NCI-H446 treated with DMSO at 0.1 percent for 48 hours (cell line): Measurements from ENCODE around the gene STK40.

Experiments
- DNase-seq: peaks from one replicate; lab custom pipeline; 2025; lab: John Stamatoyannopoulos, UW

STK40 gene, protein sequence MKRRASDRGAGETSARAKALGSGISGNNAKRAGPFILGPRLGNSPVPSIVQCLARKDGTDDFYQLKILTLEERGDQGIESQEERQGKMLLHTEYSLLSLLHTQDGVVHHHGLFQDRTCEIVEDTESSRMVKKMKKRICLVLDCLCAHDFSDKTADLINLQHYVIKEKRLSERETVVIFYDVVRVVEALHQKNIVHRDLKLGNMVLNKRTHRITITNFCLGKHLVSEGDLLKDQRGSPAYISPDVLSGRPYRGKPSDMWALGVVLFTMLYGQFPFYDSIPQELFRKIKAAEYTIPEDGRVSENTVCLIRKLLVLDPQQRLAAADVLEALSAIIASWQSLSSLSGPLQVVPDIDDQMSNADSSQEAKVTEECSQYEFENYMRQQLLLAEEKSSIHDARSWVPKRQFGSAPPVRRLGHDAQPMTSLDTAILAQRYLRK

DNA sequence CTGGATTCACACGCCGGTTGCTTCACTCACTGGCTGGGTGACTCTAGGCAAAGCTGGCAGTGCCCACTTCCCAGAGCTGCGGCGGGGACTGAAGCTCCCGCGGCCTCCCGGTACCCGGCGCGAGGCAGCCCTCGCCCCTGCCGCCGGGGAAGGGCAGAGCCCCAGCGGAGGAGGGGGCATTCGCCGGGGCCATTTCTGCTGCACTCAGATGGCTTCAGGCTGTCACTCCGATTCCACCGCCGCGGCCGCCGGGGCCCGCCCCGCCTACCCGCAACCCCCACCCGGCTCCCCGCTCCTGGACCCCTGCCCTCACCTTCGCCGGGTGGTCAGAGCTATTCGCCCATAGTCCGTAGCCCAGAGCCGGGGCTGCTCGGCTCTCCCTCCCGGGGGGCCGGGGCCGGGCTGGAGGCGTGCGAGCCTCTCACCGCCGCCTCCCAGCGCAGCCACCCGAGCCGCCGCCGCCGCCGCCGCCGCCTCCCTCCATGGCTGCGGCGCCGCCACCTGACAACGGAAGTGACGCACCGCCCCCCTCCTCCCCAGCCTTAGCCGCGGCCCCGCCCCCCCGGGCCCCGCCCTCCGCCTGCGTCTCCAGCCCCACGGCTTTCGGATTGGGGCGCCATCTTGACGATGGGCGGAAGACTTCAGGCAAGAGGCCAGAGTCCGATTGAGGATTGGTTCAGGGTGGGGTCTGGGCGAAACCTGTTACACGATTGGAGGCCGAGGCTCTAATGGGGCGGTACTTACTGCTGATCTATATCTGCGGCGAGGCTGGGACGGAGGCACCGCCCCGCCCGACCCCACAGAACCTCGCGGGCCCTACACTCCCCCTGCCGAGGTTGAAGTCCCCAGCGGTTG lies at the start of gene STK40:
STK40 (minus strand) TSS at position 515 of the 855 bp plus-strand sequence. CDS start 24,592 bp downstream, outside the sequence.
- peak; percentile 99 for DNase-seq

DNA sequence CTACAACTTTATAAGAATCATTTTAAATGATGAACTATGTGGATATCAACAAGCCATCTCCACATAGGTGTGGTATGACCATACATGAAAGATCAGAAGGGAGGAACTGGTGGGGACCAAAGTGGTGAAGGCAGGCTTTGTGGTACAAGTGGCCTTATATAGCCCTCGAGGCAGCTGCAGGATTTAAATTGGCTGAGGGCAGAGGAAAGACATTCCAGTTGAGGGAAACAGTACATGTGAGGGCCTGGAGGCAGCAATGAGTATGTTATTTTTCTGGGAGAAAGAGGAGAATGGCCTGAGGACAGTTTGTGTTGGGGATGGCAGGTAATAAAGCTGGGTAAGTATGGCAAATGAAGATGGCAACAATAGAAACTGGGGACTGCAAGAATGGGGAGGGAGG lies 47.4 kb upstream of the STK40 start:
- DNase-seq, result no peak

DNA sequence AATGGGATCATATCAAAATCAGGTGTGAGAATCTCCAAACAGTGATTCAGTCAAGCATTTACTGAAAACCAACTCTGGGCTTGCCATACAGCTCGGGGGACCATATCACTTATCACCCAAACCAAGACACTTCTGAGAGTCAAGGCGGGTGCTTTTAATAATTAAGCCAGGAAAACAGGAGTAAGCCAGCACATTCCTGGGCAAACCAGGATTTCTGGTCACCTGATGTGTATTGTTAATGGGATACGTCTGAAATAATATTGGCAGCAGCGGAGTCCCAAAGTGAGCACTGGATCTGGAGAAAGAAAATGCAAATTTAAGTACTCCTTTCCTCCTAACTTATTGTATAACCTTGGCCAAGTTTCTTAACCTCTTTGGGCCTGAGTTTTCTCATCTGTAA lies 46.9 kb upstream of the STK40 start:
- no peak for DNase-seq

DNA sequence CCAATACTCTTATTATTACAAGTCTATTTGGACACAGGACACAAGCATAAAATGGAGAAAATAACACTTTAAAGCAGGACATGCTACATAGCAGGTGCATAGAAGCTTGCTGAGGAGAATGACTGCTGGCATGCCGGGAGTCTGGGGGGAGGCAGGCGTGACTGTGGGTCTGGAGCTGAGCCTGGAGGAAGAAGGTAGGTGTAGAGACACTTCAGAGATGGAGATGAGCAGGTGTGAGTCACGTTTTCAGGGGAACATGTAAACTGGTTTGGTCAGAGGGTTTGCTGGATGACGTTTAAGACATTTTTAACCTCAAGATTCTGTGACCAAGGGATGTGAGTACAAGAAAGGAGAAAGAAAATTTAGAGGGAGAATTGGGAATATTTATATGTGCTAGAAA lies 40.1 kb upstream of the STK40 start:
- no peak for DNase-seq

DNA sequence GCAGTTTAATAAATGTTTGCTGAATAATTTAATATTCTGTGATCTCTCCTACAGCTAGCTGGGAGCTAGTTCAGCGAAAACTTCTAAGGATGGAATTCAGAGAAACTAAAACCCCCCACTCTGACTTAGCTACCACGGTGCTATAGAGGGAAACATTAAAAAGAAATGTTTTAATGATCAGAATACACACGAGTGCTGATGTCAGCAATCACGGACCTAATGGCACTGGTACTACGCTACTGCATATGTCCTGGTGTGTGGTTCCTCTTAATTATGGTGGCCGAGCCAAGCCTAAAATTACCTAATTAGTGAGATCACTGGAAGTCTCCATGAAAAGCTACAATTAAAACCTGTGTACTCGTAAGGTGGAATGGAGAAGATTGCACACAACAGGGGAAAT lies 35.9 kb upstream of the STK40 start:
- no peak for DNase-seq

DNA sequence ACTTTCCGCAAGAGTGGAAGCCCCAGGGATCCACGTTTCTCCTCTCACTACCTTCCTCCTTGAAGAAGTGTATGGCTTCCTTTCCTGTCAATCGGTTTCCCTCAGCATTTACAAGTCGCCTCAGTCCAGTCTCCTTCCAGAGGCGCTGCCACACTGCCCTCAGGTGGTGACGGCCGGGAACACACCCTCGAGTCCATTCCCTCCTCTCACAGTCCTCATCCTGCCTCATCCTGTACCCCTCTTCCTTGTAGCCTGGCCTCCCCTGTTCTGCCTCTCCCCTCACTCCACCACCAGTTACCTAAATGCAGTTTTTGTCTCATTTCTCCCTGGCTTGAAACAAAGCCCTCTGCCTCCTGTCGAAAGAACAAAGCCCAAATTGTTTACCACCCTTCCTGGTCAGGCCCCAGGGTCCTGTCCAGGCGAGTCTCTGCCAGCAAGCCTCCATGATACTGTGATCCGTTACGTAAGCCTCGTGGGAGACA lies 35.2 kb upstream of the STK40 start:
- peak; percentile 63 for DNase-seq

DNA sequence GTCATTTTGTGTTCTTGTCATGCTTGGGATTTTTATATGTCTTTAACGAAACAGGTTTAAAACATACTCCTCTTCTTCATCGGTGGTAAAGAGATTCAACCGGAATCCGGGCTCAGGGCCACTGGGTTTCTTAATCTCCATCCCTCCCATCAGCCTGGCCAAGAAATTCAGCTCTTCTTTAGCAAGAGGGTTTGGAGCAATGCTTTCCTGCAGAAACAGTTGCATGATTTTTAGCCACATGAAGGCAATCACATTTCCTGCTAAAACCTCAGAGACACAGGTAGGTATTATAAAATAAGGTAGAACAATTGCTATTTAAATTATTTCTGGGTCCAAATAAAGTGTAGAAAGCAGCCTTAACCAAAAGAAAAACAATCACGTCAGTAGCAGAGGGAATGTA lies 34.7 kb upstream of the STK40 start:
- DNase-seq, result no peak

DNA sequence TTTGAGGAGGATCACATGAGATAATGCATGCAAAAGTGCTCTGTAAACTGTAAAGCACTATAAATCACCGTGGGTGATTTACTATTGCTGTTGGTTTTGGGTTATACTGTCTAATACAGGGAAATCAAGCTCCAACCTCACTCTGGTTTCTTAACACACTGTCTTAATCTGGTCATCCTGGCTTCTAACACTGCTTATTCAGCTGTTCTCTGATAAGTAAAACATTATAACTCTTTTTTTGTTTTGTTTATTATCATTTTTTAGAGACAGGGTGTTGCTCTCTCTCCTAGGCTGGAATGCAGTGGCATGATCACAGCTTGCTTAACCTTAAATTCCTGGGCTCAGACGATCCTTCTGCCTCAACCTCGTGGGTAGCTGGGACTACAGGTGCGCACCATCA lies 33.8 kb upstream of the STK40 start:
- no peak for DNase-seq

DNA sequence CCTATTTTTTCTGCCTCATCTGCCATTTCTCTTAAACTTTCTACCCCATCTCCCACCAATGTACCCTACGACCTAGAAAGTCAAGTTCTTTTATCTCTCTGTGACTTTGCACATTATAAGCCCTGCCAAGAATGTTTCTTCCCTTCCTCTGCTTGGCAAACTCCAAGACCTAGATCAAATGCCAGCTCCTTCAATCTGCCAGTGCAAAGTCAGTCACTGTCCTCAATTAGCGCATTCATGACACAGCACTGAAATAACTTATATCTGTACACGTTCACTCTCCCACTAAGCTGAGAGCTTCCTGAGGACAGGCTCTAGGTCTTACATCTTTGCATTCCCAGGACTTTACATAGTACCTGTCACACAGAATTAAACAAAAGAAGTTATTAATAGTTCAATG lies 33.4 kb upstream of the STK40 start:
- peak; percentile 18 for DNase-seq

DNA sequence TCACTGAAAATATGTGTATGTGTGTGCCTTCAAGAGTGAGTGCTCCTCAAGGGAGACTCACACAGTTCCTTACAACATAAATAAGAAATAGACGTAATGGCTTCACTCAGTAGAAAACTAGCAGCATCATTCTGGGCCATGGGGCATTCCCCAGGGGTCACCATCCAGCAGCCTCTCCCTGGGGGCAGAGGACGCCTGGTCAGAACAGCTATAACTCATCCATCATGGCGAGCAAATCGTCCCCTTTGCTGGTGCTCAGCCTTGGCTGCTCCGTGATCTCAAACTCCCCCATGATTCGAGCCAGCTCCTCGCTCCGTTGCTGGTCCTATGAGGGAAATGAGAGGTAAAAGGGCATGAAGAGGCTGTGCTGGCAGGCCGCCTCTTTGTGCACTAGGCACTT lies 32.2 kb upstream of the STK40 start:
- DNase-seq, result no peak

DNA sequence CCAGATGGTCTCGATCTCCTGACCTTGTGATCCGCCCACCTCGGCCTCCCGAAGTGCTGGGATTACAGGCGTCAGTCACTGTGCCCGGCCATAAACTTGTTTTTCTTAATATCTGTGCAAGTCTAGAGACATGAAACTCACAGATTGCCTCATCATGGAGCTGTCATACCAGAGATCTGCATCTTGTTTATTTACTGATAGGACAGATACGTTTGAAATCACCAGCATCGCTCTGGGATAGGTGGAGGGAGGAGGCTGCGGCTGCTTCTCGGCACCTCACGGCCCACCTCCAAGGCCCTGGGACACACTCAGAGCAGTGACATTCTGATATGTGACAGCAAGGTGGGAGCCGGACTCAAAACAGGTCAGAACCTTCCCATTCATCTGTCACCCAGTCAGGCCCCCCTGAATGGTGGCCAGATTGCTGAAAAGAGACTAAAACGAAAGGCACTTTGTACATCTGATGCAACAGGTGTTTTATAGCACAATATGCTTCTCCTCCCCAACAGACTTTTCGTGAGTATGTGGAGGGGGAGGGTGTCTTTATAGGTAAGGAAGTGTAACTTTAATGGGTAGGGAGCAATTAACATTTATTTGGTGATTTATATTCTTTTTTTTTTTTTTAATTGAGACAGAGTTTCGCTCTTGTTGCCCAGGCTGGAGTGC lies 30.1 kb upstream of the STK40 start:
- DNase-seq, result no peak

DNA sequence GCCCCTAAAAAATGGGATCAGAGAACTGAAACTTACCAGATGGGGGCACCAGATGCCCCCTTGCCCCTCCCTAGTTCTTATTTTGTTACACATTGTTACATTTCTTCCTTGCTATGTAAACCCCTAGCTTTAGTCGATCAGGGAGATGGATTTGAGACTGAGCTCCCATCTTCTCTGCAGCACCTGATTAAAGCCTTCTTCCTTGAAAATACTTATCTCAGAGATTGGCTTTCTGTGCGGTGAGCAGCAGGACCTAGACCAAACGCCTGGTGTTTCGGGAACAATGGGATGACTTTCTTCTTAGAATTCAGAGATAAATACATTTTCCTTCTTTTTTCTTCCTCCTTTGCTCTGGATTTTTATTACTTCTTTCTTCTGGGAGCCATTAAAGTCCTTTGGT lies 28.7 kb upstream of the STK40 start:
- no peak for DNase-seq

DNA sequence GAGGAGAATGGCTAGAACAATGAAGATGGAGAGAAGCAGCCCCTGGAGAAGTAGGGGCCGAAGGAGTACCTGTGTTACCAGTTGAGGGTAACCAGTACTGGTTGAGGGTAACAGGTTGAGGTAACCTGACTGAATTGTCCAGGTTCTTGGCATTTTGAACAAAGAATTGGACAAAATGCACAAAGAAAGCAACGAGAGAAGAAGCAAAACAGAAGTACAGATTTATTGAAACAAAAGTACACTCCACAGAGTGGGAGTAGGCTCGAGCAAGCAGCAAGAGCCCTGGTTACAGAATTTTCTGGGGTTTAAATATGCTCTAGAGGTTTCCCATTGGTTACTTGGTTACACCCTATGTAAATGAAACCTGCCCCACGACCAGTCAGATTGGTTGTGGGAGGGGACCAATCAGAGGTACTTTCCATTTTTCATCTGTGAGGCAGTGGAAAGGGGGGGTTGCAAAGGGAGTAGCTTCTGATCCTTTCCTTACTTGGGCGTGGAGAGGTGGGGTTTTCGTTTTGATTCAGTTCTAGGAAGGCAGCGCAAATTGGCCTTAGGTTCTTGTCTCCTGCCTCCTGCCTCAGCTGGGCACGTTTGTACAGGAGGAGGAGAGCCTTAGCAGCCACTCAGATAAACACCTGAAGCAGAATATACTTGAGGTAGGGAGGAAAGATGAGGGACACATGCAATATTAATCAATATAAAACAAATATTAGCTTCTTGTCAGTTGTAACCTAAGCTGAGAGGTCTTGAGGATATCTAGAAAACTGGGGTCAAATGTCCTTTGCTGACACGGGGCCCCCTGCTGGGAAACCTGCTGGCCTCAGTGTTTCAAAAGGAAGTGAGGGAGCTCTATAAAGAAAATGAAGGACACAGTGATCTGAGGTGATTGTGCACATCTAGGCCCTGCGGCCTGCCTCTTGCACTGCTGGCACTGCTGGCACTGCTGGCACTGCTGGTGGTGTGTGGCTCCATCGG lies 26.2 kb upstream of the STK40 start:
- DNase-seq, result no peak

DNA sequence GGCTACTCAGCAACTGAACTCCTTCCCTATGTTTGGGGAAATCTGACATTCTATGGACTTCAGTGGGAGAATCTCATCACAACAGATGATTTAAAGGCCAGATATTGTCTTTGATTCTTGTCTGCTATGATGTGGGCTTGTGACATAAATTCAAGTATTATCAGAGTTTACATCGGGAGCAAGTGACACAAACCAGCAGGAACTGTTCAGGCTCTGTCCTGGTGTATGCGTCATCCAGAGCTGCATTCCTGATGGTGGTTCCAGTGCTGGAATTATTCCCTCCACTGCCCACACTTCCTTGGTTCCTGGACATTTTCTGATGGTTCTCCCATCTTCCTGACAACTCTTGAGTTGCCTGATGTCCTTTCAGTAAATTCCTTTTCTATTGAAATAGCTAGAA lies 22.8 kb upstream of the STK40 start:
- no peak for DNase-seq

DNA sequence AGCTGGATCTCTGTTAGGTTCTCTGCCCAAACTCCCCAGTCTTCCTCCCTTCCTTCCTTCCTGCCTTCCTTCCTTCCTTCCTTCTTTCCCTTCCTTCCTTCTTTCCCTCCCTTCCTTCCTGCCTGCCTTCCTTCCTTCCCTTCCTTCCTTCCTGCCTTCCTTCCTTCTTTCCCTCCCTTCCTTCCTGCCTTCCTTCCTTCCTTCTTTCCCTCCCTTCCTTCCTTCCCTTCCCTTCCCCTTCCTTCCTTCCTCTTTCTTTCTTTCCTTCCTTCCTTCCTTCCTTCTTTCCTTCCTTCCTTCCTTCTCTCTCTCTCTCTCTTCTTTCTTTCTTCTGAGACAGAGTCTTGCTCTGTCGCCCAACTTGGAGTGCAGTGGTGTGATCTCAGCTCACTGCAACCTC lies 20.7 kb upstream of the STK40 start:
- DNase-seq, result no peak

DNA sequence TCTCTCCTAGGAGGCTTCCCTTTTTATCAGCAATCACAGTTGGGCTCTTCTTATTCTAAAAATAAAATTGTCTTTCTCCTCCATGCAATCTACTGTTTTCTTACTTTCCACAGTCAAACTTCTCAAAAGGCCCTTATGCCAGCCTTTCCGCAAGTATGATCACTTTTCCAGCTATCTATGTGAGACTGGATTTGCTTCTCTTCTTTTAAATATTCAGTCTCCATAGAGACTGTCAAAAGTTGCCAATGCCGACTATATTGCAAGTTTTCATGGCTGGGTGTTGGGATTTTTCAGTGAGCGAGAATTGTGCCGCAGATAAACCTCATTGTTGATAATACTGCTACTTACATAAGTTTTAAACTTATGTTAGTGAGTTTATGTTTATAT lies 16.8 kb upstream of the STK40 start:
- no peak for DNase-seq

DNA sequence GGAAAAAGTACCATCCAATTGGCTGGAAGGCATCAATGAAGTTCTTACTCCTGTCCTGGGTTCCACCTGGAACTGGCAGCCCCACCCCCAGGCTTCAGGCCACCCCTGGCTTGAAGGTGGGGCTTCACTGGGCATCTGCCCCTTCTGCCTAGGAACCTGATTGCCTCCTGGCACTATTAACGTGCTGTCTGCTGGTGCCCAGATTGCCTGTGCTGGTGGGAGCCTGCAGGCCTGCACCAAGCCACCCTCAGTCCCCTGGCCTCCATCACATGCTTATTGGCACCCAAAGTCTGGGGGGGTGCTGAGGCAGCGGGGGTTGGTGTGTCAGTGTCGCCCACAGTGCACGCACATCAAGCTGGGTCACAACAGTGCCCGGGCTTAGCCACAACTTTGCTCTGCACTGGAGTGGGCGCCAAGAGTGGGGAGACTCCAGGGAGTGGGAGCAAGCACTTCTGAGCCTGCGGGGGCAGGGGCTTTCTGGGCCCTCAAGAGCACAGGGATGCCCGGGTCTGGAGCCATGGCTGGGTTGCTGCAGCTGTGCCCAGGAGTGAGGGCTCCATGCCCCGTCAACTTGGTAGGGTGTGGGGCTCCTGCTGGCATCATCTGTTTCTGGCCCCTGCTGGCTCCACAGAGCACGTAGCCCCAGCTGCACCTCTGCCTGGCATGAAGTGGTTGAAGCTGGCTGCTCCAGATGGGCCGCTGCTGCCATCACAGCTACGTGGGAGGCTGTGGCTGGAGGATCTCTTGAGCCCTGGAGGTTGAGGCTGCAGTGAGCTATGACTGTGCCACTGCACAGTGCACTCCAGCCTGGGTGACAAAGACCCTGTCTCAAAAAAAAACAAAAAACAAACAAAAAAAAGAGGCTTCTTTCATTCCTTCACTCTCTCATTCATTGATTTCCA lies 16.1 kb upstream of the STK40 start:
- no peak for DNase-seq

DNA sequence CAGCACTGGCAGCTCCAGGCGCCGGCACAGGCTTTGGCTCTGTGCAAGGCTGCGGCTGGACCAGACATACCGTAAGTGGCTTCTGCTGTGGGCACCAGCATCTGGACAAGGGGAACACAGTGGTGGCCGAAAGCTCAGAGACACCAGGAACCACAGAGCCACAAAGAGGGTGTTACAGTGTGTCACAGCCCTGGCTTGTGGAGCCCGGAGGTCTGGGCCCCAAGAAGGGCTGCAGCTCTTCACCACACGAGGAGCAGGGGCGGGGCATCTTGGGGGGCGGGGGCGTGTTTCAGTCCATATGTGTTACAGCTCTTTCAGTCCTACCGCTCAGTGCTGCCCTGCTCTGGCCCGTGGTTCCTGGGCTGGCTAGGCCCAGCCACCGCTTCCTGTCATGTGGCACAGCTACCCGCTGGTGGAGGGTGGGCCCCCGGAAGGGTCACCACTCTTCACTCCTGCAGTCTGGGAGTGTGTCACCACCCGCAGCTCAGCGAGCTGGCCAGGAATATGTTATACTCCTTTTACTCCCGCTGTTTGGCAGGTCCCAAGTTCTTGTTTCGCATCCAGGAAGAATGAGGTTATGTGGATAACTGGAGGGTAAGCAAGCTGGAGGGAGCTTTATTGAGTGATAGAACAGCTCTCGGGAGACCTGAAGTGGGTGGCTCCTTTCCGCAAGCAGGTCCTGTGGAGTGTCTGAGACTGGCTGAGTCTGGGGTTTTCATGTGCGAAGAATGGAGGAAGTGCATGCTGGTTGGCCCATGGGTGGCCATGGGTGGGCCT lies 15.3 kb upstream of the STK40 start:
- DNase-seq, result no peak

DNA sequence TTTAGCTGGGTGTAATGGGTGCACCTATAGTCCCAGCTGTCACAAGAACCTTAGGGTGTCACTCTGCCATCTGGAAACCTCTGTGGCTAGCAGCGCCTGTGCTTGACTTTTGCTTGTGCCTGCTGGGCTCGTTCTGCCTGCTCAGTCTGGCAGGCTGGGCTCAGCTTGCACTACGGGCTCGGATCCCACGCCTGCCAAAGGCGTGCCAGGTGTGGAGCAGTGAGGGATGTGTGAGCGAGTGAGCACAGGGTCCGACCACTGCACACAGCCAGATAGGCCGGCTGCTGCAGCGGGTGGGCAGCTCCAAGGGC lies 14.7 kb upstream of the STK40 start:
- no peak for DNase-seq
